Body of pancreas (tissue), 4 donors: ENCODE measurements around the gene CAPN12. TPM values are rescaled to one million over a fixed set of nuclear protein-coding genes. Genes with fewer than 3 reads are reported as not detected.
A peak's percentile ranks its signal among the peaks of the same experiment; 100 is the strongest.

Source experiments
- ATAC-seq: fragments of 150-250 bp; one replicate; pipeline ENCODE4 v1.9.1; 2016
- DNase-seq, 4 donors: peaks; one replicate each; pipeline ENCODE4 v3.0.0-alpha.2; 2019
- H3K27ac ChIP-seq, 4 donors: fragments of 200-600 bp; sonication (generic); 1 replicate in 3 of 4; 2 replicates in 1 of 4; pipeline versions ENCODE4 v1.5.1 to v1.6.1; 2016 to 2019; ENCODE audit warnings: mild to moderate bottlenecking in 1 of 4, mixed read lengths in 1 of 4, moderate library complexity in 1 of 4
- H3K27me3 ChIP-seq, 2 donors: fragments of 200-600 bp; sonication (generic); one replicate each; pipeline ENCODE4 v1.6.0; 2016; ENCODE audit warnings: mild to moderate bottlenecking in 1 of 2
- H3K36me3 ChIP-seq, 2 donors: fragments of 200-600 bp; sonication (generic); replicated peaks in 1 of 2; 2 replicates each; pipeline ENCODE4 v1.5.1; 2016; ENCODE audit warnings: low read depth in 2 of 2; ENCODE audit not compliant: insufficient read depth in 1 of 2
- H3K4me1 ChIP-seq: fragments of 200-600 bp; sonication (generic); one replicate; pipeline ENCODE4 v1.6.0; 2016
- H3K4me3 ChIP-seq, 2 donors: fragments of 200-600 bp; sonication (generic); 1 replicate in 1 of 2; 2 replicates in 1 of 2; pipeline ENCODE4 v1.5.1; 2016 to 2019
- H3K9me3 ChIP-seq, 3 donors: fragments of 200-600 bp; sonication (generic); 1 replicate in 2 of 3; 2 replicates in 1 of 3; pipeline ENCODE4 v1.5.1; 2016
- POLR2A ChIP-seq, 3 donors: fragments of 450-650 bp; IDR thresholded peaks; one replicate each; pipeline ENCODE4 v1.6.1; 2016; ENCODE audit warnings: antibody characterized with exemption in 3 of 3, mild to moderate bottlenecking in 2 of 3
- WGBS, 2 donors: methylation state at CpG; one replicate each; pipeline ENCODE4 v1.1.5; 2017; 5-methylcytosine and 5-hydroxymethylcytosine counted together
- intact Hi-C: fragments of 100-400 bp; cut with DNase I; formaldehyde crosslinking; loops from one replicate; pipeline ENCODE4 v1.15.1; 2023
- total RNA-seq, 2 donors: library from RNA; depleted of rRNA; stranded (reverse); fragments of >200 nt; gene quantifications; one replicate each; pipeline ENCODE4 v1.1.0, GENCODE V29; 2016
- TF ChIP-seq, protein P1 (sequence below), 7 experiments: fragments of 450-650 bp in 4 of 7; fragments of 200-600 bp in 3 of 7; sonication (generic) in 3 of 7; IDR thresholded peaks; one replicate each; pipeline ENCODE4 v1.5.1; 2016 to 2019; ENCODE audit warnings: antibody characterized with exemption in 7 of 7

CAPN12 gene
- total RNA-seq, 2 donors from 2014 or later: 9.9 to 11.4 TPM

DNA sequence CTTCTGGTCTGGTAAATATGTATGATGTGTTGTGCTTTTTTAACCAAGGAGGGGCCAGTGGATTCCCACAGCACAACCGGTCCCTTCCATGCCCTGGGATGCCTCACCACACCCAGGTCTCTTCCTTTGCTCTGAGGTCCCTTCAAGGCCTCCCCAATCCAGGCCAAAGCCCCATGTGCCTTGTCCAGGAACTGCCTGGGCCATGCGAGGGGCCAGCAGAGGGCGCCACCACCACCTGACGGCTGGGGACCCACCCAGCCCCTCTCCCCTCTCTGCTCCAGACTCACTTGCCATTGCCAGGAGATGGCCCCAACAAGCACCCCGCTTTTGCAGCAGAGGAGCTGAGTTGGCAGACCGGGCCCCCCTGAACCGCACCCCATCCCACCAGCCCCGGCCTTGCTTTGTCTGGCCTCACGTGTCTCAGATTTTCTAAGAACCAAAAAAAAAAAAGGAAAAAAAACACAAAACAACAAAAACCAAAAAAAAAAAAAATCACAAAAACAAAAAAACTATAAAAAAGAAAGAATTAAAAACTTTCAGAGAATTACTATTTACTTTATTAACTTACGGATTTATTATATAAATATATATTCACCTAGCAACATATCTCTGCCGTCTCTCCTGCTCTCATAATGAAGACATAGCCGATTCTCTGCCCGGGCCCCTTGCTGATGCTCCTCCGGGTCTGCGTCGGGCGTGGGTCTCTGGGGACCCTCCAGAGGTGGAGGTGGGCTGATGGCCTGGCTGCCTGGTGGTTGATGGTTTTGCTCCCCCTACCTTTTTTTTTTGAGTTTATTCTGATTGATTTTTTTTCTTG, 14.4 kb downstream of the CAPN12 start:
- intact Hi-C loops: no loop called here
- TF ChIP-seq POLR2A (IDR thresholded peaks at IDR 0.05): no peak
- TF ChIP-seq, protein P1, sequence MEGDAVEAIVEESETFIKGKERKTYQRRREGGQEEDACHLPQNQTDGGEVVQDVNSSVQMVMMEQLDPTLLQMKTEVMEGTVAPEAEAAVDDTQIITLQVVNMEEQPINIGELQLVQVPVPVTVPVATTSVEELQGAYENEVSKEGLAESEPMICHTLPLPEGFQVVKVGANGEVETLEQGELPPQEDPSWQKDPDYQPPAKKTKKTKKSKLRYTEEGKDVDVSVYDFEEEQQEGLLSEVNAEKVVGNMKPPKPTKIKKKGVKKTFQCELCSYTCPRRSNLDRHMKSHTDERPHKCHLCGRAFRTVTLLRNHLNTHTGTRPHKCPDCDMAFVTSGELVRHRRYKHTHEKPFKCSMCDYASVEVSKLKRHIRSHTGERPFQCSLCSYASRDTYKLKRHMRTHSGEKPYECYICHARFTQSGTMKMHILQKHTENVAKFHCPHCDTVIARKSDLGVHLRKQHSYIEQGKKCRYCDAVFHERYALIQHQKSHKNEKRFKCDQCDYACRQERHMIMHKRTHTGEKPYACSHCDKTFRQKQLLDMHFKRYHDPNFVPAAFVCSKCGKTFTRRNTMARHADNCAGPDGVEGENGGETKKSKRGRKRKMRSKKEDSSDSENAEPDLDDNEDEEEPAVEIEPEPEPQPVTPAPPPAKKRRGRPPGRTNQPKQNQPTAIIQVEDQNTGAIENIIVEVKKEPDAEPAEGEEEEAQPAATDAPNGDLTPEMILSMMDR (IDR thresholded peaks at IDR 0.05): peak; percentile 52 to 78 (median 63)
- no peak overlapping the region for H3K4me3 ChIP-seq
- peaks cover 20 to 27% of the 10 kb centered on the region in 2 donors for H3K36me3 ChIP-seq
- 66 to 86% methylated on average over 12 to 13 of the region's 17 CpGs for WGBS, 2 donors
- ATAC-seq: peak; percentile 29
- peak overlapping the region in 3 of 4 donors; percentile 90 to 92 (median 90) for H3K27ac ChIP-seq
- no peaks in the 10 kb centered on the region for H3K27me3 ChIP-seq
- peak; percentile 64 to 78 (median 68) for DNase-seq
- H3K9me3 ChIP-seq: no peaks in the 10 kb centered on the region
- H3K4me1 ChIP-seq: peaks cover 45% of the 10 kb centered on the region

DNA sequence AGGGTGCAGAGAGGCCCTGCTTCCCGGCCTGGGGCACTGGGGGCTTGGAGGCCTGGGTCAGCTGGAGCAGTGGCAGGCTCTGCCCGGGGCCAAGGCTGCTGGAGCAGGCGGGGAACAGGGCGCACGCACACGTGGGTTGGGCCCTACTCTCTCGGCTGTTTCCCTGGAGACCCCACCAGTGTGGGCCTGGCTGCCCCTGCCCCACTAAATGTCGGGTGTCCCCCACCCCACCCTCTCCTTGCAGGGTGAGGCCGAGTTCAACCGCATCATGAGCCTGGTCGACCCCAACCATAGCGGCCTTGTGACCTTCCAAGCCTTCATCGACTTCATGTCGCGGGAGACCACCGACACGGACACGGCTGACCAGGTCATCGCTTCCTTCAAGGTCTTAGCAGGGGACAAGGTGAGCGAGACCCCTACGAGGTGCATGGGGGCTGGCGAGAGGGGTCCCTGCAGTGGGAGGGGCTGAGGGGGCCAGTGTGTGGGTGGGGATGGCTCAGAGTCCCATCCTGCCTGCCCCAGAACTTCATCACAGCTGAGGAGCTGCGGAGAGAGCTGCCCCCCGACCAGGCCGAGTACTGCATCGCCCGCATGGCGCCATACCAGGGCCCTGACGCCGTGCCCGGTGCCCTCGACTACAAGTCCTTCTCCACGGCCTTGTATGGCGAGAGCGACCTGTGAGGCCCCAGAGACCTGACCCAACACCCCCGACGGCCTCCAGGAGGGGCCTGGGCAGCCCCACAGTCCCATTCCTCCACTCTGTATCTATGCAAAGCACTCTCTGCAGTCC, 15.3 kb downstream of the CAPN12 start:
- Histone ChIP-seq H3K27me3 (no peaks in the 10 kb centered on the region), H3K27ac (peak overlapping the region in 2 of 4 donors; percentile 90), H3K9me3 (no peaks in the 10 kb centered on the region), H3K4me1 (peaks cover 37% of the 10 kb centered on the region), H3K36me3 (peaks cover 29 to 32% of the 10 kb centered on the region in 2 donors), H3K4me3 (no peak overlapping the region)
- TF ChIP-seq POLR2A (IDR thresholded peaks at IDR 0.05): no peak
- TF ChIP-seq, protein P1 (IDR thresholded peaks at IDR 0.05): no peak
- intact Hi-C loops: no loop called here
- whole genome bisulfite sequencing, 2 donors: 86 to 88% methylated on average over 16 to 37 of the region's 37 CpGs
- DNase-seq (peak in 3 of 4 donors; percentile 3 to 17 (median 16)), ATAC-seq (no peak)

DNA sequence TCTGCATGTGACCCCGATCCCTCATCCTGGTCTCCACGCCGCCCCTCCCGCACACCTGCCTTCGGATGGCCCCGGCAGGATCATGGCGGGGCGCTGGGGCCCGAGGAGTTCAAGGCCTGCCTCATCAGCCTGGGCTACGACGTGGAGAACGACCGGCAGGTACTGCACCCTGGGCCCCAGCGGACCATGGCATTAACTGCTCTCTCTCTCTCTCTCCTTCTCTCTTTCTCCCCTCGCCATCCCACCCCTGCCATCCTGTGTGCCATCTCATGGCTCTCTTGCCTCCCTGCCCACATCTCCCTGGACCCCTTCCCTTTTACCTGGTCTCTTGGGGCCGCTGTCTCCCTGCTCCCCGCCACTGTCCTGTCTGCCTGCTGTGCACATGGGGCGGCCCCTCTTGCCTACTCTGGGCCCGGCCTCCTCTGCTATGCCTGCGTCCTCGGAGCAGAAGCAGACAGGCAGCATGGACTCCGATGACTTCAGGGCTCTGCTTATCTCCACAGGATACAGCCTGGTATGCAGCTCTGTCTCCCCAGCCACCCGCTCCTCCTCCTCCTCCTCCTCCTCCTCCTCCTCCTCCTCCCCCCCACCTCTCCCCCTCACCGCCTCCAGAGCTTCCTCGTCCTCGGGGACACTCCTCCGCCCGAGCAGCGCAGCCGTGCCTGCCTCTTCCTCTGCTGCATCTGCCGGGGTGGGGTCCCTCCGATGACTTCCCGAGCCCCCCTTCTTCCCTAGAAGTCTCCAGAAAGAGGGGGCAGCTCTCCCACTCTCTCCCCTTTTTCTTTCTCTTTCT, 16.2 kb downstream of the CAPN12 start:
- DNase-seq (peak in 3 of 4 donors; percentile 5 to 17 (median 7)), ATAC-seq (no peak)
- no peak for TF ChIP-seq POLR2A (IDR thresholded peaks at IDR 0.05)
- TF ChIP-seq, protein P1 (IDR thresholded peaks at IDR 0.05): no peak
- H3K36me3 ChIP-seq: peaks cover 32 to 33% of the 10 kb centered on the region in 2 donors
- 78 to 86% methylated on average over 28 to 32 of the region's 33 CpGs for WGBS, 2 donors
- H3K9me3 ChIP-seq: no peaks in the 10 kb centered on the region
- intact Hi-C loops: no loop called here
- H3K4me1 ChIP-seq: peaks cover 28% of the 10 kb centered on the region
- H3K4me3 ChIP-seq: no peak overlapping the region
- peak overlapping the region in 2 of 4 donors; percentile 8 to 90 for H3K27ac ChIP-seq
- no peaks in the 10 kb centered on the region for H3K27me3 ChIP-seq

DNA sequence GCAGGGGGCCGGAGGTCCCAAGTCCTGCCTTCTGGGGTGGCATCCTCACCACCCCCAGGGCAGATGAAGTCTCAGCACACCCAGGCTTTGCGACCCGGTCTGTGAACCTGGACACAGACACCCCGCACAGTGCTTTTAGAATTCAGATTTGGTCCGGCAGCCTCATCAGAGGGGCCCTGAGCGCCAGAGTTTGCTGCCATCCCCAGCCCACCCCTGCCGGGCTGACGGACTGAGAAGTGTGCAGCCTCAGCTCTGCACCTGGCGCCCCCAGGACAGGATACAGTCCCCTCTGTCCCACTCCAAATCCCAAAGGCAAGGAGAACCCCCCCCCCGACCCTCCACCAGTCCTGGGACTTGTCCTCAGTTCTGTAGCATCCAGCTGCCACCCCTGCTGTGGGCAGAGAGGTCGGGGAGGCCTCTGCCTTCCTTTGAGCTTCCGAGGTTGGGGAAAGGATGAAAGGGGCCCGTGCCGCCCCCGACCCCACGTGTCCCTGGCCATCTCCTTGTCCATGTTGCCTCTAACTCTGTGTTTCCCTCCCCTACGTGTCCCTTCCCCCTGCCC, 16.9 kb downstream of the CAPN12 start:
- Histone ChIP-seq H3K36me3 (peaks cover 36 to 38% of the 10 kb centered on the region in 2 donors), H3K27ac (peak overlapping the region in 1 of 4 donors; percentile 32), H3K4me3 (no peak overlapping the region), H3K27me3 (no peaks in the 10 kb centered on the region), H3K4me1 (peaks cover 26% of the 10 kb centered on the region), H3K9me3 (no peaks in the 10 kb centered on the region)
- ATAC-seq (no peak), DNase-seq (peak in 2 of 4 donors; percentile 1 to 8)
- WGBS, 2 donors: 94 to 99% methylated on average over 10 to 16 of the region's 17 CpGs
- intact Hi-C loops: no loop called here
- TF ChIP-seq, protein P1 (IDR thresholded peaks at IDR 0.05): no peak
- no peak for TF ChIP-seq POLR2A (IDR thresholded peaks at IDR 0.05)
